ENCODE data around the gene RPE. TPM values are rescaled to one million over a fixed set of nuclear protein-coding genes. Genes with fewer than 3 reads are reported as not detected.
A peak's percentile ranks its signal among the peaks of the same experiment; 100 is the strongest.

The RPE gene
- total RNA-seq, 1 donor from 2014 or later = 43.2 TPM

DNA sequence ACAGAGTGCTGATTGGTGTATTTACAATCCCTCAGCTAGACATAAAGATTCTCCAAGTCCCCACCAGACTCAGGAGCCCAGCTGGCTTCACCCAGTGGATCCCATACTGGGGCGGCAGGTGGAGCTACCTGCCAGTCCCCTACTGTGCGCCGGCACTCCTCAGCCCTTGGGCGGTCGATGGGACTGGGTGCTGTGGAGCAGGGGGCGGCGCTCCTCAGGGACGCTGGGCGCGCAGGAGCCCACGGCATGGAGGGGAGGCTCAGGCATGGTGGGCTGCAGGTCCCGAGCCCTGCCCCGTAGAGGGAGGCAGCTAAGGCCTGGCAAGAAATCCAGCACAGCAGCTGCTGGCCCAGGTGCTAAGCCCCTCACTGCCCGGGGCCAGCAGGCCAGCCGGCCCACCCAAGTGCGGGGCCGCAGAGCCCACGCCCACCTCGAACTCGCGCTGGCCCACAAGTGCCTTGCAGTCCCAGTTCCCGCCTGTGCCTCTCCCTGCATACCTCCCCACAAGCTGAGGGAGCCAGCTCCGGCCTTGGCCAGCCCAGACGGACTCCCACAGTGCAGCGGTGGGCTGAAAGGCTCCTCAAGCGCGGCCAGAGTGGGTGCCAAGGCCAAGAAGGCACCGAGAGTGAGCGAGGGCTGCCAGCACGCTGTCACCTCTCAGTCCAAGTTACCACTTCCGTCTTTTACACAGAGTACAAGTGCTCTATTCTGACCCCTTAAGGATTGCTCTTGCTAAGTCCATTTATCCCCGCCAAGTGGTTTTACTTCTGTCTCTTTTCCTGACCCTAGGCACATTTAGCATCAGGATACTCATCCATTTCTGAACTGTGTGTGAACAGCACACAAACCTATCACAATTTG lies 1.7 kb upstream of the RPE start:
- no peak for ATAC-seq

DNA sequence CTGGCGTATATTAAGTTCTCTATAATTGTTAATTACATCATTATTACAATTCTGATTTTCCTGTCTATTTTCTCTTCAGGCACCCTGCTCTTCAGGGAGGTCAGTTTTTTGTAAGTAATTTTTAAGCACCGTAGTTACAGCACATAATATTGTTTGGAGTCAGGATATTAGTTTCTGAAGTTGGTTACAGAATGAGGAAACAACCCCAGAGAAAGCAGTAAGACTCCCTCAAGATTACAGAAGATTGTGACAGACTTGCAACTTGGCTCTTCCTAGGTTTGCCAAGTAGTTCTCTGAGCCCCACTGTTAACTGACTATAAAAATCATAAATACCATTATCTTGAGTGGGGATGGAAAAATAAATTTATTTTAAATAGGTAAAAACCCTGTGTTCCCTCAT lies 921 bp downstream of the RPE start:
- no peak for ATAC-seq

DNA sequence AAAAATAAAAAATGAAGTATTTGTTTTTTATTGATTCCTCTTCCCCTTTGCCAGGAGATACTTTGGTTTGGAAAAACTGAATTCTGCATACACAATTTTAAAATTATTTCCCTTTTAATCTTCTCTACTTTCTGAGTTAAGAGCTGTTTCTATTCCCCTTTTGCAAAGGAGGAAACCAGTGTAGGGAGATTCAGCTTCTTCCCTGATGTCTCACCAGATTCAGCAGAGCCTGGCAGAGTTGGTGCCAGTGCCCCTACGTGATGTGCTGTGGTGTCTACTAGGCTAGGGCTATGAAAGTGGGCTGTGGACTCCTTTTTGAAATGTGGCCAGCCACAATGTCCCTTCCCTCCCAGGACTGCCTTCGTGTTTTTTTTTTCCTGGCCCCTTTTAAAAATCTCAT lies 2.4 kb downstream of the RPE start:
- ATAC-seq = no peak

DNA sequence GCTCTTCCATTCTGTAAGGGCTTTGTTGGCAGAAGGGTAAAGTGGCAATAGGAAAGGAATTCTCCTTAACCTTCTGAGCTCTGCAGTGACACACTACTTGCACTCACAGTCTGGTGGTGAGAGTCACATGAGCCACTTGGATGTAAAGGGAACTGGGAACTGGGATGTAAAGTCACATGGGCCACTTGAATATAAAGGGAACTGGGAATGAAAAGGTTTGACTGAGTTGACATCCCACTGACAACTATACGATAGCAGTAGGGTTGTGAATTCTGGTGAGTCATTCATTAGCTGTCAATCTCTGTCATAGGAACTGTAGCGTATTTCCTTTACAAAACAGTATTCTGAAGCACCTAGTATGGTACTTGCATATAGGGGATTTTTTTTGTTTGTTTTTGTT lies 5.5 kb downstream of the RPE start:
- no peak for ATAC-seq

DNA sequence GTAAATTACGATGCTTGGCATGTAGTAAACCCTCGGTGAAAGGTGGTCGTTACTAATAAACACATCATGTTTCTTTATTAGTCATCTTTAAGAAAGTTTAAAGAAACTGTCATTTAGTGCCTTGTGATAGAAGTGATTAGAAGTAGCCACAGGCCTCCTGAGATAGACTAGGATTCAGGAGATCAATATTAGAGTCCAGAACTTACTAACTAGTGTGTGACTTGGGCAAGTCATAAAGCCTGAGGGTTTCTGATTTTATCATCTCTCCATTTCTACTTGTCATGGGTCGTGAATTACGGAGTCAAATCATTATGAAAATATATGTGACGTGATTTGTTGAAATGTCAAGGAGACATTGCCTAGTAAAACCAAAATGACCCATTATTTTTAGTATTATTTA lies 6.7 kb downstream of the RPE start:
- no peak for ATAC-seq

DNA sequence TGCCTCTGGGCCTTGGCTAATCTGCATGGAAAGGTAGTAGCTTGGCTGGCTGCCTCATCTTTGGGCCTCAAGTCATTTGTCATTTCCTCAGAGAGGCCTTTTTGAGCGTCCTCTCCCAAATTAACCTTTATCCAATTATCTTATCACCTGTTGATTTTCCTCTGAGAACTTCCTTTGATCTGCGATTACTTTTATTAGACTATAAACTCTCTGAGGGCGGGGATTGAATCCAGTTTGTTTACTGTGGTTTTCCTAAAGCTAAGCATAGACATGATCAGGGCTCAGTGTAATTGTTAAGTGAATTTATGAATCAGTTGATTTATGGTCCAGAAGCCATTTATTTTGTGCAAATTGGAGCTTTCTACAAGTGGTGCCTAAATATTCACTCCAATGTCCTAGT lies 7.5 kb downstream of the RPE start:
- ATAC-seq = no peak

DNA sequence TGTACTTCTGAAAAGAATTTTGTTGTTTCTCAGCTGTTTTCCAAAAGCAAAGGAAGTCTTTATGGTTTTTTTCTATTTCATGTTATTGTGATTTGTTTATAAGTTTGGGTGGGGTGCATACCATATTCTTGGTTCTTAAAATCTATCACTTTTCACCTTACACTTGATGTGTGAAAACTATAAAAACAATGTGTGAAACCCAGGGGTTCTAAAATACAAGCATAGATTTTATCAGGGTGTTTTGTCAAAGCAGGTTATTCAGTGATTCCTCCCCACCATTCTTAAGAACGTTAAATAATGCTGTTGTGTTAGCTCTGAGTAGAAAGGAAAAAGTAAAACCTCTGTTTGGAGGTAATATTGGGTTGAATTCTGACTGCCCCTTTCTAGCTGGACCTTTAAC lies 17.7 kb downstream of the RPE start:
- no peak for ATAC-seq

DNA sequence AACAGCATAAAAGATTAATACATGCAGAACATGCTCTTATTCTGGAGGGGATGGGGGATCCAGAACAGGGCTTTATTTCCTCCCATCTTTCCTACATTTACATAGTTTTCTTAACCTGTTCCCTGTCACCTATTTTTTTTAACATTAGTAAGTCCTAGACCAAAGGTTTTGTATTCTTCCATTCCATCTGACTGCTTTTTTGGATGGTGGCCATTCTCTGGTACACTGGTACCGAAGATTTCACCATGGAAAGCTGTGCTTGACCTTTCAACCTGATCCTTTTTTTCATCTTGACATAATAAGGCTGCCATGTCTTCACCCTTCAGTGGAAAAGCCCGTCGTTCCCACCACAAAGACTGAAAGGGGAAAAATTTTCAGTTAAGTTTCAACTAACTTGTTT lies 20.4 kb downstream of the RPE start:
- no peak for ATAC-seq

DNA sequence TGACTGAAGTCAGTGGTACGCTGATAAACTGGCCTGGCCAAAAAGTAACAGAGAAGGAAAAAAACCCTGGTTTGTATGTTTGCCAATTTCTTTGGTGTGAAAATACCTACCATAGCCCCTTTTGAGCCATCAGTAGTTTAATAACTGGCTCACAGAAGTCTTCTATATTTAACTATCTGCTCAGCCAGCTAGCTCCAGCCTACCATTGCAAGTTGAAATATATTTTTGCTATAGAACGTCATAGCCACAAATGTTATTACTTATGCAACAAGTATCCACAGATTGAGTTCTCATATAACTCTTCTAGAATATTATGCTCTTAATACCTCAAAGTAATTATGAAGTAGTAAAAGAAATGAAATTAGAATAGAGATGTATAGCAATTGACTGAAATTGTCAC lies 25.2 kb downstream of the RPE start:
- no peak for ATAC-seq

DNA sequence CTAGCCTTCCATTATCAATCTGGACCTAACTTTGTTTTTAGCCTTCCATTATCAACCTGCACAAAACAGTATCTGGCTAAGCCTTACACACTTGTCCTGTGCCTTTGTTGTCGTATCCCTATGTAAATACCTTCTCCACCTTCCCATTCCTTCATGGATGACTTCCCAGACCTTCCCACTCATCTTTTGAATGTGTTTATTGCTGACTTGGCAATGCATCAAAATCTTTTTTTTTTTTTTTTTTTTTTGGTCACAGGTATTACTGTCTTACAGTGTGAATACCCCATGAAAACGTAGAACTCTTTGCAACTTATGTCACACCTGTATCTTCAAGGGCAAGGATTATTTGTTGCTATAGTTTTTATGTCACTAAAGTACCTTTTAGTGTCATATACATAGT lies 25.7 kb downstream of the RPE start:
- no peak for ATAC-seq

DNA sequence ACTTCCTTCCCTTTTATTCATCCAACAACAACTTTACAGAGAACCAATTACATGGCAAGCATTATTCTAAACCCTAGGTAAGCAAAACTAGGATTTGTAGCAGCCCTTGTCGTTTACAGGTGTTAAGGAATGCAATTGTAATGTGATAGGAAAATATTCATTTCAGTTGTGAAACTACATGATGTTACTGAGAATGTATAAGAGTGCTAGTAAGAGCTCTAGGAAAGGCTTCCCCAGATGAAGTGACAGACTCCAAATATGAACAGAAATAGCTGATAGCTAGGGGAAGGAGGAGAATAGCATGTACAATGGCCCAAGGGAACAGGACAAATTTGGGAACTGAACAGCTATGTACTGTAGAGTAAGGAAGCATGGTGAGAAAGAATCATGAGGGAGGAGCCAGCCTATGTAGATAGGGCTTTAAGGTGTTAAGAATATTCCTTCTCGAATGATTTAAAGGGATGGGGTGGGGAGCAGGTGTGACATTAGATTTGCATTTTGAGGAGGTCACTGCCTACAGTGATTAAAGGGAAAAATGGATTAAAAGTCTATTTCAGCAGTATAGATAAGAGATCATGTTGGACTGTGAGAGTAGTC lies 31.7 kb downstream of the RPE start:
- ATAC-seq = no peak

DNA sequence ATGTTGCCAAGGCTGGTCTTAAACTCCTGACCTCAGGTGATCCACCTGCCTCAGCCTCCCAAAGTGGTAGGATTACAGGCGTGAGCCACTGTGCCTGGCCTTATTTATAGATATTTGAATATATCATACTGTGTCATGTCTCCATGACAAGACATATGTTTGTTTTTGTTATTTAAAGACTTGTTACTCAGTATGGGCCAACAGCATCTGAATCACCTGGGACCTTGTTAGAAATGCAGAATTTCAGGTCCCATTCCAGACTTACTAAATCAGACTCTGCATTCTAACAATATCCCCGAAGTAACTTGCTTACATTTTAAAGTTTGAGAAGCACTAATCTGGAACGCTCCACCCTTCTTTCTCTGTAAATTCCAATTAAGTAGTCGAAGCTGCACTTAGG lies 33.2 kb downstream of the RPE start:
- ATAC-seq = peak; percentile 81

DNA sequence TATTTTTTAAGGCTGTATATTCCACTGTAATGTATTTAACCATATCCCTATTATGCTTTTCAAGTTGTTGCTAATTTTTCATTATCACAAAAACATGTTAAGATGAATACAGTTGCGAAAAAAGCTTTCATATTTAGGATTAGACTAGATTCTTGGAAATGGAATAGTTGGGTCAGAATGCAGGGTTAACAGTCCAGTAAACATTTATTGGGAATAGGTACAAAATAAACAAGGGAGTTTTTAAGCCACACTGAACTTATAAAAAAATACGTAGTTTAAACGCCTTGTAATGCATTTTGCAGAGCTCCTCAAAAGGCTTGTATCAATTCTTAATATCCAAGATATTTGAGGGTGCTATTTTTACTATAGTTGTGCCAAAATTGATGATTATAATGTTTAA lies 35.6 kb downstream of the RPE start:
- ATAC-seq = no peak

DNA sequence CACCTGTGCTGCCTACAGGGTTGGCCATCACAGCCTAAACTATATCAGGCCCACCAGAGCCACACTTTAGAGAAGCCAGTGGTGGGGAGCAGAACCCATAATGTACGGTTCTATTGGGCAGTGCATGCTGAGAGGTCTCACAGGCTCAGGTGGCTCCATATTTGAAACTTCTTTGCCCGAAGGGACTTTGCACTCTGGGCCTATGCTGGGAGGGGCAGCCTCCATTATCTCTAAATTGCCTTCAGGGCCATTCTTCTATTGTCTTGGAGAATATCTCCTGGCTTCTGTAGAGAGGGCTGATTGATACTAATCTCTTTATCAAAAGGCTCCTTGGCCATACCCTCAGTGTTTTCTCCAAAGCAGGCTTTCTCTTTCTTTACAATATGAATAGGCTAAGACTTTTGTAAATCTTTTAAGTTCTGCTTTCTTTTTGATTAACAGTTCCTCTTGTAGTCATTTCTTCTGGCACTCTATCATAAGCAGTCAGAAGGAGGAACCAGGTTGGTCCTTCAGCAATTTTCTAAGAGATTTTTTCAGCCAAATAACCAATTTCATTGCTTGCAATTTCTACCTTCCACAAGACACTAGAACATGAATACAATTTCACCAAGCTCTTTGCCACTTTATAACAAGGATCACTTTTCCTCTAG lies 44.5 kb downstream of the RPE start:
- no peak for ATAC-seq

DNA sequence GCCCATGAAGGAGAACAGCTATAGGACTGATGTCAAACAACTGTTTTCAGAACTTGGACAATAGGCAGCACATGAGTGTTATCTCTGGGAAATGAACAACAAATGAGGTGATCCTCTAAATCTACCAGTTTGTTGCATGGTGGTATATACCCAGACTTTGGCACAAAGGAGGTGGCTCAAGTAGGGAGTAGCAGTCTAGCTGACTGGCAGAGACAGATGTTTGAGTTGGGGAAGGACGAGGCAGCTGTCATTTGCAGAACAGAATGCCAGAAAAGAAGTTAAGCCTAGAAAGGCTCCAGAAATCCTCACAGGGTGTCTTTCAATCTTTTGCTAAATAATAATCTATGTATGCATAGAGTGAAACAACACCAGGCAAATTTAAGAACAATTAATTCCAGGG lies 47.4 kb downstream of the RPE start:
- ATAC-seq = no peak

DNA sequence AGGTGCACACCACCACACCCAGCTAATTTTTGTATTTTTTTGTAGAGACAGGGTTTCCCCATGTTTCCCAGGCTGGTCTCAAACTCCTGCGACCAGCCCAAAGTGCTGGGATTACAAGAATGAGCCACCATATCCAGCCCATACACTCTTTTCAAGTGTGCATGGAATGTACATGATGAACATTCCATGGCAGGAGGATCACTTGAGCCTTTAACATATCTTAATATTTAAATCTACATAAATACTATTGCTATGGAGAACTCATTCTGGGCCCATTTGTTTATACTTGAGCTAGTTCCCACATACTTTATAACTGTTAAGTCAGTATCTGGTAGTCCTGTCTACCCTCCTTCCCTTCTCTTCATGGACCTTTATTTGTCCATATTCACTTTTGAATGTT lies 48.4 kb downstream of the RPE start:
- ATAC-seq = no peak

DNA sequence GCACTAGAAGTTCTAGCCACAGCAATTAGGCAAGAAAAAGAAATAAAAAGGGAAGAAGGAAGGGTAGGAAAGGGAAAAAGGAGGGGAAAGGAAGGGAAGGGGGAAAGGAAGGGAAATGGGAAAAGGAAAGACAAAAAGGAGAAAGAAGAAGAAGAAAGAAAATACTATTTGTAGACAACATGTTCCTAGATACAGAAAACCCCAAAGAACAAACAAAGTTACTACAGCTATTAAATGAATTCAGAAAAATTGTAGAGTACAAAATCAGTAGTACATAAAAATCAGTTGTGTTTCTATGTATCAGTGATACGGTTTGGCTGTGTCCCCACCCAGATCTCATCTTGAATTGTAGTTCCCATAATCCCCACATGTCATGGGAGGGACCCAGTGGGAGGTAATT lies 52.3 kb downstream of the RPE start:
- ATAC-seq = no peak

DNA sequence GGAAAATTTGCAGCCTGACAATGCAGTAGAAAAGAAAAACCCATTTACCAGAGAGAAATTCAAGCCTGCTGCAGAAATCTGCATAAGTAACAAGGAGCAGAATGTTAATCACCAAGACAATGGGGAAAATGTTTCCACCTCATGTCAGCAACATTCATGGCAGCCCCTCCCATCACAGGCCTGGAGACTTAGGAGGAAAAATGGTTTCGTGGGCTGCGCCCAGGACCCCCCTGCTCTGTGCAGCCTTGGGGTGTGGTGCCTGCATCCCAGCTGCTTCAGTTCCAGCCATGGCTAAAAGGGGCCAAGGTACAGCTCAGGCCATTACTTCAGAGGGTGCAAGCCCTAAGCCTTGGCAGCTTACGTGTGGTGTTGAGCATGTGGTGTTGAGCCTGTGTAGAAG lies 53.4 kb downstream of the RPE start:
- ATAC-seq = no peak

DNA sequence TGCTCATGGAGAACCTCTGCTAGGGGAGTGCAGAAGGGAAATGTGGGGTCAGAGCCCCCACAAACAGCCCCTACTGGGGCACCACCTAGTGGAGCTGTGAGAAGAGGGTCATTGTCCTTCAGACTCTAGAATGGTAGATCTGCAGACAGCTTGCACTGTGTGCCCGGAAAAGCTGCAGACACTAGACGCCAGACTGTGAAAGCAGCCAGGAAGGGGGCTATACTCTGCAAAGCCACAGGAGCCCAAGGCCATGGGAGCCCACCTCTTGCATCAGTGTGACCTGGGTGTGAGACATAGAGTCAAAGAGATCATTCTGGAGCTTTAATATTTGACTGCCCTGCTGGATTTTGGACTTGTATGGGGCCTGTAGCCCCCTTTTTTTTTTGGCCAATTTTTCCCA lies 60.9 kb downstream of the RPE start:
- no peak for ATAC-seq

Other genes with a start within 250 kb of the RPE start
- 0.04 TPM for gene UNC80, start 230.8 kb upstream of the RPE start, total RNA-seq
- gene KANSL1L, start 168.8 kb downstream of the RPE start, total RNA-seq = 6.4 TPM
- gene ACADL, start 222.8 kb downstream of the RPE start, total RNA-seq = 0.32 TPM

Data from esophagus mucosa (tissue), 1 donor.